Adipose tissue (tissue), 3 donors: Measurements from ENCODE around the gene ARL2. TPM values are rescaled to one million over a fixed set of nuclear protein-coding genes. Genes with fewer than 3 reads are reported as not detected.

ENCODE experiments used
- H3K27ac ChIP-seq: one replicate; pipeline ENCODE4 v1.5.1; 2013; ENCODE audit warnings: low read depth, low read length
- WGBS, 3 donors: extraction: QIAGEN DNeasy Blood & Tissue Kit; methylation state at CpG; one replicate each; pipeline ENCODE4 v1.1.7; 2013; 5-methylcytosine and 5-hydroxymethylcytosine counted together
- polyA plus RNA-seq, 3 donors: library from polyadenylated mRNA; stranded (reverse); fragments of 200-250 nt; gene quantifications; one replicate each; pipeline ENCODE4 v1.2.3, GENCODE V29; 2013
- donor health status: healthy with polysubstance abuse.
- donor health status: Bipolar disorder and iron deficiency.
- donor health status: healthy.

Gene ARL2
- polyA plus RNA-seq, 3 donors: 57.9 to 226 (median 169) TPM

- WGBS, 3 donors: 72 to 73% (median 72%) methylated on average over 9 of the region's 9 CpGs
- H3K27ac ChIP-seq: no peak overlapping the region
These were observed 47.0 kb downstream of the ARL2 start for GRCh38 chr11:65060913-65061408.

GRCh38 chr11:65063532-65063931 lies 49.6 kb downstream of the ARL2 start:
- 64 to 84% (median 81%) methylated on average over 3 of the region's 3 CpGs for WGBS, 3 donors
- H3K27ac ChIP-seq: no peak overlapping the region

DNA sequence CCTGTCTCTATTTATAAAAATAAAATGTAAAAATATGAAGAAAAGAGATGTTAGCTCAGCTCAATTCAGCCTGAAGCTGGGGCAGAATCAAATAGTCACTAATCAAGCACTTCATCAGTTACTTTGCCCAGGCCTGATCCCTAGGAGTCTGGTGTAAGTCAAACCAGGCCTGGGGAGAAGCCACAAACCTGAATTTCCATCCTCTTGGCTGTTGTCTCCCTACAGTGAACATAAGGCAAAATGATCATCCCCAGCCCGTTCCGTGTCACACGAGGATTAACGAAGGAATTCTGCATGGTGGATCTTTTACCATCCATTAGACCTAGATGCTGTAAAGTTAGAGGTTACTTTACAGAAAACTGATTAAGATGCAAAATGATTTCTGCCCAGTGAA lies 50.9 kb downstream of the ARL2 start:
- H3K27ac ChIP-seq: no peak overlapping the region
- 79 to 88% (median 86%) methylated on average over 4 of the region's 4 CpGs for WGBS, 3 donors

- 69 to 76% (median 70%) methylated on average over 7 of the region's 7 CpGs for WGBS, 3 donors
- no peak overlapping the region for H3K27ac ChIP-seq
These were observed 51.9 kb downstream of the ARL2 start for GRCh38 chr11:65065851-65066250.

DNA sequence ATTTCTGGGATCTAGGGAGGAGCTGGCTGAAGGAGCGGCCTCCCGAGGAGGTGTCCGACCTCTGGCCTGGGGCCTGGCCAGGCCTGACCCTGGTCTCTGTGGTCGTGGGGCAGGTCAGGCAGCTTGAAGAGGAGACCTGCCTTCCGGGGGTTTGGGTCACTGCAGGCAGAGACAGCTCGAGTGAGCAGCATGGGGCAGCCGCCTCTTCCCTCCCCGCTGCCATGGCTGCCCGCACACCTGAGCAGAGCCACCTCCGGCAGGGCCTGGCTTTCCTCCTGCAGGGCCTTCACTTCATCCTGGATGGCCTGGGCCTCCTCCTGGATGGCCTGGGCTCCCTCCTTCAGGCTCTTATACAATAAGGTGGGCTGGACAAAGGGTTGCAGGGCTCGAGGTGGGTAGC lies 52.4 kb downstream of the ARL2 start:
- 70 to 85% (median 80%) methylated on average over 8 to 11 of the region's 11 CpGs for WGBS, 3 donors
- no peak overlapping the region for H3K27ac ChIP-seq

GRCh38 chr11:65066805-65067291 lies 52.9 kb downstream of the ARL2 start:
- 69 to 93% (median 83%) methylated on average over 4 of the region's 4 CpGs for WGBS, 3 donors
- H3K27ac ChIP-seq: no peak overlapping the region

GRCh38 chr11:65067446-65067845 lies 53.5 kb downstream of the ARL2 start:
- no peak overlapping the region for H3K27ac ChIP-seq
- 81 to 86% (median 84%) methylated on average over 10 of the region's 10 CpGs for WGBS, 3 donors

DNA sequence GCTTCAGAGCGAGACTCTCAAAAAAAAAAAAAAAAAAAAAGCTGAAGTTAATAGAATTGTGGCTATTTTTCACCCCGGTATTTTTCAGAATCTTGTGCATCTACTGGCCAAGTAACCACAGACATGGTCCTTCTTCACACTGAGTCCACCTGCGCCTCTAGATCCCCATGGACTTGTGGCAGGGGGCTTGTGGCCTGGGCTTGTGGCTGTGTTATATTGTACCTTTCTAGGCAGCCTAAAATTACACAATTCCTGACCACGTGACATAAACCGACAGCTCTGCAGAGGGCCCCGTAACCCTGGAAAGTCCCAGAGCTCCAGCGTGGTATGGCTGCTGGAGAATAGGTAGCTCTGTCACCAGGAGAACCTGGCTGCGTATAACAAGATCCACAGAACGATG lies 55.3 kb downstream of the ARL2 start:
- WGBS, 3 donors: 39 to 56% (median 49%) methylated on average over 9 of the region's 9 CpGs
- no peak overlapping the region for H3K27ac ChIP-seq

Other genes with a start within 250 kb of the ARL2 start
- gene SF1, start 235.6 kb upstream of the ARL2 start, polyA plus RNA-seq: 100 to 1,000 TPM in 2 of 3 donors, 10 to 100 TPM in 1; 51.6 to 156 (median 124) TPM
- gene MAP4K2, start 210.9 kb upstream of the ARL2 start, polyA plus RNA-seq: 10 to 100 TPM in 2 of 3 donors, 1 to 10 TPM in 1; 6.4 to 23.2 (median 15.4) TPM
- gene MEN1, start 203.6 kb upstream of the ARL2 start, polyA plus RNA-seq: 10 to 100 TPM; 13.9 to 15.7 (median 14.6) TPM
- 1 to 10 TPM in 2 of 3 donors, under 1 TPM in 1; 0.90 to 9.7 (median 1.4) TPM for gene CDC42BPG, start 169.5 kb upstream of the ARL2 start, polyA plus RNA-seq
- gene EHD1, start 135.5 kb upstream of the ARL2 start, polyA plus RNA-seq: 10 to 100 TPM; 10.3 to 68.5 (median 22.9) TPM
- gene ATG2A, start 97.0 kb upstream of the ARL2 start, polyA plus RNA-seq: 10 to 100 TPM; 12.4 to 14.7 (median 14.5) TPM
- gene PPP2R5B, start 89.5 kb upstream of the ARL2 start, polyA plus RNA-seq: 10 to 100 TPM in 2 of 3 donors, 1 to 10 TPM in 1; 10.0 to 17.9 (median 13.0) TPM
- 1 to 10 TPM in 1 of 3 donors, not detected in 2; 3.6 TPM for gene GPHA2, start 78.3 kb upstream of the ARL2 start, polyA plus RNA-seq
- under 1 TPM in 1 of 3 donors, not detected in 2; 0.08 TPM for gene MAJIN, start 42.1 kb upstream of the ARL2 start, polyA plus RNA-seq
- gene BATF2, start 17.2 kb upstream of the ARL2 start, polyA plus RNA-seq: 1 to 10 TPM; 1.2 to 7.4 (median 5.5) TPM
- gene SNX15, start 13.3 kb downstream of the ARL2 start, polyA plus RNA-seq: 10 to 100 TPM; 14.3 to 27.7 (median 25.3) TPM
- 10 to 100 TPM in 1 of 3 donors, 1 to 10 TPM in 2; 7.8 to 10.7 (median 7.9) TPM for gene SAC3D1, start 27.1 kb downstream of the ARL2 start, polyA plus RNA-seq
- gene NAALADL1, start 44.4 kb downstream of the ARL2 start, polyA plus RNA-seq: 10 to 100 TPM in 2 of 3 donors, 1 to 10 TPM in 1; 3.1 to 28.8 (median 12.0) TPM
- gene CDCA5, start 69.9 kb downstream of the ARL2 start, polyA plus RNA-seq: 1 to 10 TPM in 1 of 3 donors, under 1 TPM in 2; 0.39 to 1.3 (median 0.52) TPM
- gene ZFPL1, start 70.1 kb downstream of the ARL2 start, polyA plus RNA-seq: 10 to 100 TPM; 29.7 to 40.9 (median 35.5) TPM
- gene VPS51, start 82.1 kb downstream of the ARL2 start, polyA plus RNA-seq: 100 to 1,000 TPM; 109 to 192 (median 128) TPM
- 100 to 1,000 TPM in 1 of 3 donors, 10 to 100 TPM in 2; 25.3 to 151 (median 78.4) TPM for gene TM7SF2, start 97.7 kb downstream of the ARL2 start, polyA plus RNA-seq
- 10 to 100 TPM in 2 of 3 donors, 1 to 10 TPM in 1; 5.1 to 15.1 (median 12.3) TPM for gene ZNHIT2, start 103.5 kb downstream of the ARL2 start, polyA plus RNA-seq
- gene FAU, start 108.0 kb downstream of the ARL2 start, polyA plus RNA-seq: 1,000 to 10,000 TPM in 1 of 3 donors, 100 to 1,000 TPM in 2; 732 to 1,153 (median 967) TPM
- 10 to 100 TPM; 22.3 to 32.5 (median 30.9) TPM for gene MRPL49, start 108.2 kb downstream of the ARL2 start, polyA plus RNA-seq
- gene SYVN1, start 120.4 kb downstream of the ARL2 start, polyA plus RNA-seq: 10 to 100 TPM; 17.0 to 43.7 (median 31.3) TPM
- not detected for gene SPDYC, start 156.1 kb downstream of the ARL2 start, polyA plus RNA-seq
- 10 to 100 TPM; 54.6 to 82.1 (median 75.0) TPM for gene CAPN1, start 167.8 kb downstream of the ARL2 start, polyA plus RNA-seq
- gene POLA2, start 247.8 kb downstream of the ARL2 start, polyA plus RNA-seq: 1 to 10 TPM; 2.3 to 5.4 (median 3.0) TPM